K562 (cell line): Measurements from ENCODE around the gene CCDC127. TPM values are rescaled to one million over a fixed set of nuclear protein-coding genes. Genes with fewer than 3 reads are reported as not detected.
A peak's percentile ranks its signal among the peaks of the same experiment; 100 is the strongest.
"Not testable (repeated sequence)": the region's sequence is repeated elsewhere in the genome, so short reads cannot be mapped to it uniquely, and the experiment has no call there.

ENCODE experiments used
- CAMTA2 ChIP-seq: fragments of 250-450 bp; sonication (Bioruptor Pico); conservative IDR thresholded peaks from 2 replicates; pipeline ENCODE4 v1.5.1; 2022
- CHD2 ChIP-seq: IDR thresholded peaks from 2 replicates; pipeline ENCODE4 v1.6.1; 2011; ENCODE audit warnings: low read depth, low read length
- HDAC1 ChIP-seq, 2 experiments: fragments of 450-650 bp; IDR thresholded peaks; 2 replicates each; pipeline ENCODE4 v1.6.1; 2016 to 2017; ENCODE audit warnings: inconsistent platforms in 1 of 2, mild to moderate bottlenecking in 1 of 2, moderate library complexity in 1 of 2
- HLTF ChIP-seq: fragments of 450-650 bp; IDR thresholded peaks from 2 replicates; pipeline ENCODE4 v1.6.1; 2016
- KAT7 ChIP-seq: sonication (generic); formaldehyde crosslinking; IDR thresholded peaks from 2 replicates; pipeline ENCODE4 v1.8.0; 2022; ENCODE audit warnings: missing genetic modification reagents, mild to moderate bottlenecking, borderline replicate concordance
- KLF6 ChIP-seq: fragments of 250-450 bp; sonication (Bioruptor Pico); IDR thresholded peaks from 2 replicates; pipeline ENCODE4 v1.4.0; 2020; ENCODE audit warnings: mild to moderate bottlenecking, moderate library complexity, borderline replicate concordance
- L3MBTL2 ChIP-seq: fragments of 450-650 bp; IDR thresholded peaks from 2 replicates; pipeline ENCODE4 v1.6.1; 2016; ENCODE audit warnings: mild to moderate bottlenecking, moderate library complexity
- MAZ ChIP-seq, 2 experiments: fragments of 450-650 bp in 1 of 2; sonication (generic) in 1 of 2; formaldehyde crosslinking; IDR thresholded peaks in 1 of 2; conservative IDR thresholded peaks in 1 of 2; 2 replicates each; pipeline versions ENCODE4 v1.4.0 to v1.5.0; 2020; ENCODE audit warnings: mild to moderate bottlenecking in 1 of 2, missing genetic modification reagents in 1 of 2
- MYC ChIP-seq, 2 experiments: fragments of 250-450 bp in 1 of 2; sonication (Bioruptor Pico) in 1 of 2; IDR thresholded peaks; 2 replicates each; pipeline versions ENCODE4 v1.5.1 to v1.6.1; 2012 to 2021; ENCODE audit warnings: low read depth in 2 of 2, borderline replicate concordance in 1 of 2, improper control_type of control experiment in 1 of 2, low read length in 1 of 2, mild to moderate bottlenecking in 1 of 2, moderate library complexity in 1 of 2
- POLR2B ChIP-seq: fragments of 450-650 bp; IDR thresholded peaks from 2 replicates; pipeline ENCODE4 v1.6.1; 2018; ENCODE audit warnings: low read depth; ENCODE audit not compliant: partially characterized antibody
- RB1 ChIP-seq: fragments of 450-650 bp; IDR thresholded peaks from 2 replicates; pipeline ENCODE4 v1.6.1; 2017; ENCODE audit warnings: low read depth, mild to moderate bottlenecking
- SAFB ChIP-seq: fragments of 200-400 bp; formaldehyde crosslinking; IDR thresholded peaks from 2 replicates; pipeline ENCODE4 v1.6.1; 2017; ENCODE audit warnings: low read depth, low read length, borderline replicate concordance
- TAF1 ChIP-seq: IDR thresholded peaks from 2 replicates; pipeline ENCODE4 v1.6.1; 2011; ENCODE audit warnings: mild to moderate bottlenecking, low read length, moderate library complexity; ENCODE audit not compliant: insufficient read depth, control insufficient read depth, severe bottlenecking; ENCODE audit errors: extremely low read depth
- polyA plus RNA-seq, 8 experiments: library from polyadenylated mRNA; depleted of rRNA in 4 of 8; stranded (reverse) in 5 of 8; unstranded in 3 of 8; fragments of >200 nt; fragmentation: Nextera tagmentation in 2 of 8; fragmentation: Illumina TruSeq in 1 of 8; extraction: Ambion mirVana in 2 of 8; extraction: Trizol in 1 of 8; gene quantifications; 2 replicates each; pipeline versions ENCODE4 v1.2.1 to v1.2.3, GENCODE V29; 2011 to 2014; ENCODE audit warnings: inconsistent platforms in 1 of 8, missing spikeins in 1 of 8
- total RNA-seq, 7 experiments: library from RNA; depleted of rRNA in 6 of 7; stranded (reverse); fragments of >200 nt in 6 of 7; fragmentation: Illumina TruSeq in 2 of 7; extraction: Trizol in 2 of 7; gene quantifications; 2 replicates each; pipeline versions ENCODE4 v1.2.1 to v1.2.3, GENCODE V29; 2011 to 2021; ENCODE audit warnings: low replicate concordance in 1 of 7
- TF ChIP-seq, protein P1 (sequence below), 2 experiments: fragments of 450-650 bp; conservative IDR thresholded peaks; 2 replicates each; pipeline ENCODE4 v1.6.1; 2017; ENCODE audit warnings: mild to moderate bottlenecking in 2 of 2, moderate library complexity in 2 of 2
- TF ChIP-seq, protein P2 (sequence below): fragments of 250-450 bp; sonication (Bioruptor Pico); IDR thresholded peaks from 2 replicates; pipeline ENCODE4 v1.4.0; 2020; ENCODE audit warnings: mild to moderate bottlenecking
- TF ChIP-seq, protein P3 (sequence below): fragments of 200-800 bp; sonication (Bioruptor generic); IDR thresholded peaks from 2 replicates; pipeline ENCODE4 v1.6.1; 2017; ENCODE audit warnings: missing genetic modification characterization, missing compliant biosample characterization
- TF ChIP-seq, protein P4 (sequence below), 2 experiments: IDR thresholded peaks; 2 replicates each; pipeline ENCODE4 v1.6.1; 2011; ENCODE audit warnings: borderline replicate concordance in 1 of 2, control low read depth in 1 of 2, low read depth in 1 of 2, low read length in 1 of 2, mild to moderate bottlenecking in 1 of 2, mixed read lengths in 1 of 2, moderate library complexity in 1 of 2; ENCODE audit not compliant: insufficient read depth in 1 of 2, insufficient read length in 1 of 2, poor library complexity in 1 of 2, severe bottlenecking in 1 of 2; ENCODE audit errors: extremely low read depth in 1 of 2
- TF ChIP-seq, protein P5 (sequence below): sonication (generic); formaldehyde crosslinking; IDR thresholded peaks from 2 replicates; pipeline ENCODE4 v1.9.0; 2022; ENCODE audit warnings: mild to moderate bottlenecking, missing genetic modification reagents

Gene CCDC127
- total and polyA plus RNA-seq, 9 of the 15 experiments (the other 6 are each of a cell fraction or from before 2014, with no cell fraction given) = 2.7 to 4.5 (median 4.1) TPM

DNA sequence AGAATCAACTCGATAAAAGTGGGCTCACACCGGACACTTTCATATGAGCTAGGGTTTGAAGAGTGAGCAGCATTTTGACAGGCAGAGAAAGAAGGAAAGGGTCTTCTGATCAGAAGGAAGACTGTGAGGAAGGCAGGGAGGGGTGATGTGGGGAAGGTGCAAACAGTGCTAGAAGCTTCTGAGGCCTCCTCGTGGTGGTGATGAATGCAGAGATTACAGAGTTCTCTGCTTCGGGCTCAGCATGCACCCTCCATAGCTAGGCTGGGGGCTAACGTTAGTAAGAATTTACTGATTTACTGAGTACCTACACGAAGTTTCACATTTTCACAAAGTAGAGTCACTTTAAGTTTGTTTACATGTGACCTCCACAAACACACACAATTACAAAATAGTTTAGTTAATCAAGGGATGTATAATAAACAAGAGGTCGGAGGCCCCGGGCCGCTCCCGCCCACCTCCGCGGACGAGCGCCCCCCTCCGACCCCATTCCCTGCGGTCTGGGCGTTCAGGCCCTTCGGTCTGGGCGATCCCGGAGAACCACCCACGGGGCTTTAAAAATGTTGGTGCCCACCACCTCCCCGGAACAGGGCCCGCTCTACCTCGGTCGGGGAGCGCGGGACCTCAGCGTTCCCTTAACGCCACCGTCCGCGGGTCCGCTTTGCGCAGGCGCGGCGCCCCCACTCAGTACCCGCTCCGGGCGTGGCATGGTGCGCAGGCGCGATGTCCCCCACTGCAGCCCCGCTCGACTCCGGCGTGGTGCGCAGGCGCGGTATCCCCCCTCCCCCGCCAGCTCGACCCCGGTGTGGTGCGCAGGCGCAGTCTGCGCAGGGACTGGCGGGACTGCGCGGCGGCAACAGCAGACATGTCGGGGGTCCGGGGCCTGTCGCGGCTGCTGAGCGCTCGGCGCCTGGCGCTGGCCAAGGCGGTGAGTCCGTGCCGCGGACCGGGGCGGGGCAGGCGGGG lies at the start of gene CCDC127, which contains the start of gene SDHA (continued):
- TF ChIP-seq HDAC1 (IDR thresholded peaks at IDR 0.05) (peak in 1 of 2 experiments; percentile 79; a peak in 2 of 4 replicates), HLTF (0 out of 2 replicates have a peak, but pooled peaks have one; percentile 19), CAMTA2 (CRISPR knock-in tag) (peak; percentile 49; the same call in 1 of the 2 replicates), RB1 (peak; percentile 75), MAZ (CRISPR knock-in tag; conservative IDR thresholded peaks at IDR 0.05 in 1 of 2, IDR thresholded peaks at IDR 0.05 in 1 of 2) (peak; percentile 75 to 96), POLR2B (peak; percentile 99), CHD2 (0 out of 2 replicates have a peak, but pooled peaks have one; percentile 22), MYC (CRISPR knock-in tag; IDR thresholded peaks at IDR 0.05; ENCODE audit: borderline replicate concordance, low read depth) (0 out of 2 replicates have a peak, but pooled peaks have one; percentile 26), KAT7 (CRISPR knock-in tag) (peak; percentile 34; the same call in 1 of the 2 replicates), L3MBTL2 (peak; percentile 83), KLF6 (CRISPR knock-in tag) (0 out of 2 replicates have a peak, but pooled peaks have one; percentile 25), SAFB (0 out of 2 replicates have a peak, but pooled peaks have one; percentile 27), TAF1 (peak; percentile 80)
- TF ChIP-seq, protein P1, sequence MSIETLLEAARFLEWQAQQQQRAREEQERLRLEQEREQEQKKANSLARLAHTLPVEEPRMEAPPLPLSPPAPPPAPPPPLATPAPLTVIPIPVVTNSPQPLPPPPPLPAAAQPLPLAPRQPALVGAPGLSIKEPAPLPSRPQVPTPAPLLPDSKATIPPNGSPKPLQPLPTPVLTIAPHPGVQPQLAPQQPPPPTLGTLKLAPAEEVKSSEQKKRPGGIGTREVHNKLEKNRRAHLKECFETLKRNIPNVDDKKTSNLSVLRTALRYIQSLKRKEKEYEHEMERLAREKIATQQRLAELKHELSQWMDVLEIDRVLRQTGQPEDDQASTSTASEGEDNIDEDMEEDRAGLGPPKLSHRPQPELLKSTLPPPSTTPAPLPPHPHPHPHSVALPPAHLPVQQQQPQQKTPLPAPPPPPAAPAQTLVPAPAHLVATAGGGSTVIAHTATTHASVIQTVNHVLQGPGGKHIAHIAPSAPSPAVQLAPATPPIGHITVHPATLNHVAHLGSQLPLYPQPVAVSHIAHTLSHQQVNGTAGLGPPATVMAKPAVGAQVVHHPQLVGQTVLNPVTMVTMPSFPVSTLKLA (conservative IDR thresholded peaks at IDR 0.05) = peak; percentile 64 to 75; a peak in 3 of 4 replicates
- TF ChIP-seq, protein P2, sequence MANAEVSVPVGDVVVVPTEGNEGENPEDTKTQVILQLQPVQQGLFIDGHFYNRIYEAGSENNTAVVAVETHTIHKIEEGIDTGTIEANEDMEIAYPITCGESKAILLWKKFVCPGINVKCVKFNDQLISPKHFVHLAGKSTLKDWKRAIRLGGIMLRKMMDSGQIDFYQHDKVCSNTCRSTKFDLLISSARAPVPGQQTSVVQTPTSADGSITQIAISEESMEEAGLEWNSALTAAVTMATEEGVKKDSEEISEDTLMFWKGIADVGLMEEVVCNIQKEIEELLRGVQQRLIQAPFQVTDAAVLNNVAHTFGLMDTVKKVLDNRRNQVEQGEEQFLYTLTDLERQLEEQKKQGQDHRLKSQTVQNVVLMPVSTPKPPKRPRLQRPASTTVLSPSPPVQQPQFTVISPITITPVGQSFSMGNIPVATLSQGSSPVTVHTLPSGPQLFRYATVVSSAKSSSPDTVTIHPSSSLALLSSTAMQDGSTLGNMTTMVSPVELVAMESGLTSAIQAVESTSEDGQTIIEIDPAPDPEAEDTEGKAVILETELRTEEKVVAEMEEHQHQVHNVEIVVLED (CRISPR knock-in tag) = 0 out of 2 replicates have a peak, but pooled peaks have one; percentile 30
- TF ChIP-seq MYC (IDR thresholded peaks at IDR 0.05; ENCODE audit: low read depth, low read length) = not testable (repeated sequence)
- TF ChIP-seq, protein P3, sequence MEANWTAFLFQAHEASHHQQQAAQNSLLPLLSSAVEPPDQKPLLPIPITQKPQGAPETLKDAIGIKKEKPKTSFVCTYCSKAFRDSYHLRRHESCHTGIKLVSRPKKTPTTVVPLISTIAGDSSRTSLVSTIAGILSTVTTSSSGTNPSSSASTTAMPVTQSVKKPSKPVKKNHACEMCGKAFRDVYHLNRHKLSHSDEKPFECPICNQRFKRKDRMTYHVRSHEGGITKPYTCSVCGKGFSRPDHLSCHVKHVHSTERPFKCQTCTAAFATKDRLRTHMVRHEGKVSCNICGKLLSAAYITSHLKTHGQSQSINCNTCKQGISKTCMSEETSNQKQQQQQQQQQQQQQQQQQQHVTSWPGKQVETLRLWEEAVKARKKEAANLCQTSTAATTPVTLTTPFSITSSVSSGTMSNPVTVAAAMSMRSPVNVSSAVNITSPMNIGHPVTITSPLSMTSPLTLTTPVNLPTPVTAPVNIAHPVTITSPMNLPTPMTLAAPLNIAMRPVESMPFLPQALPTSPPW (CRISPR knock-in tag) = peak; percentile 92
- TF ChIP-seq, protein P4, sequence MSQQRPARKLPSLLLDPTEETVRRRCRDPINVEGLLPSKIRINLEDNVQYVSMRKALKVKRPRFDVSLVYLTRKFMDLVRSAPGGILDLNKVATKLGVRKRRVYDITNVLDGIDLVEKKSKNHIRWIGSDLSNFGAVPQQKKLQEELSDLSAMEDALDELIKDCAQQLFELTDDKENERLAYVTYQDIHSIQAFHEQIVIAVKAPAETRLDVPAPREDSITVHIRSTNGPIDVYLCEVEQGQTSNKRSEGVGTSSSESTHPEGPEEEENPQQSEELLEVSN (IDR thresholded peaks at IDR 0.05; ENCODE audit: borderline replicate concordance in 1 of 2, extremely low read depth in 1 of 2, insufficient read depth in 1 of 2, insufficient read length in 1 of 2, low read depth in 1 of 2, low read length in 1 of 2, poor library complexity in 1 of 2, severe bottlenecking in 1 of 2) = peak; percentile 40 to 81
- TF ChIP-seq, protein P5, sequence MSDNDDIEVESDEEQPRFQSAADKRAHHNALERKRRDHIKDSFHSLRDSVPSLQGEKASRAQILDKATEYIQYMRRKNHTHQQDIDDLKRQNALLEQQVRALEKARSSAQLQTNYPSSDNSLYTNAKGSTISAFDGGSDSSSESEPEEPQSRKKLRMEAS (CRISPR knock-in tag) = peak; percentile 28; the same call in 1 of the 2 replicates
